GM21526 (cell line): ENCODE data around the gene INTS7.
"Not testable (repeated sequence)": the region's sequence is repeated elsewhere in the genome, so short reads cannot be mapped to it uniquely, and the experiment has no call there.

Experiments used
- ATAC-seq: cut with Tn5 transposase; IDR thresholded peaks from one replicate; pipeline ENCODE4 v1.9.1; 2021; ENCODE audit warnings: moderate library complexity; ENCODE audit not compliant: unreplicated experiment, low FRiP score

The INTS7 gene

GRCh38 chr1:211937422-211937821, 97.9 kb downstream of the INTS7 start:
- not testable (repeated sequence) for ATAC-seq

GRCh38 chr1:211935448-211935970, 99.8 kb downstream of the INTS7 start:
- peak; percentile 69 for ATAC-seq

GRCh38 chr1:211933946-211934714, 101.2 kb downstream of the INTS7 start:
- no peak for ATAC-seq

- no peak for ATAC-seq
Observed at GRCh38 chr1:211932933-211933254, 102.5 kb downstream of the INTS7 start.

GRCh38 chr1:211932231-211932932, 103.0 kb downstream of the INTS7 start:
- ATAC-seq: no peak

DNA sequence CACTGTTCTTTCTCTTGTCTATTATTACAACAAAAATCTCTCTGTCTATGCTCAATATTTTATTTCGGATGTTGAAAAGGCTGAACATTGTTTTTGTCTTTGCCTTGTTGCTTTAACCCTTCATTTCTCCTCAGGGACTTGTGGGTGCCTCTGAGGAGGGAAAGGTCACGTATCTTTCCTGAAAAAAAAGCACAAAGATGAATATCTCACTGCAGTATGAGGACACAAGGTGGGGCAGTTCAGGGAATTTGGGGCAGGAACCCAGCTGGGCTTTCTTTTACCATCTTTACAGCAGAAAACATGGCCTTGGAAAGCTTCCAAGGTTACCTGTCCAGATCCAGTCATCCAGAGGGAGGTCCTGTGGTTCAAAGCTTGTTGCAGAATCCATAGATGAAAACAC, 105.7 kb downstream of the INTS7 start:
- ATAC-seq: no peak

DNA sequence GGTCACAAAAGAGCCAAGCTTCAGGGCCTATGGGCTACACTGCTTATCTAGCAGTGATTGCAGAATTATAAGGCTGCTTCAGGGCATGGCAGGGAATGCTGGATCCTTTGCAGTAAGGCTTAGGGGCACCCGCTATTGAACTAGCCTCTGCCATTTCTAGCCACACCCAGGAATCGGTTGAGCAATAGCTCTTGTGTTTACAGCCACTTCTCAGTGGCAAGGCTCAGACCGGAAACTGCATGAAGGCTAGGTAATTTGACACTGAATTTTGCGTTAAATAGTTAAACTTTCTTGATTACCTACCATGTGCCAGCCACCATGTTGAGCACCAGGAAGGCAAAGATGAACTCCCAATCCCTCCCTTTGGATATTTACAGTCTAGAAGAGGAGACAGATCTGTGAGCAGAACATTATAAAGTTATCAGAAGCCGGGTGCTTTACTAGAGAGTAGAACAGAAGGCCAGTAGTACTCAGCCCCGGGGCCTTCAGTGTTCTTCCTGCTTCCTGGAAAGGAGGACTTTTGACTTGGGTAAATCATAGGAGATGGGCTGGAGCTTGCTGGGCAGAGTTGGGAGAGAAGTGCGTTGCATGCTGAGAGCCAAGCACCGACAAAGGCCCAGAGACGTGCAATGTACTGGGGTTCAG, 106.2 kb downstream of the INTS7 start:
- ATAC-seq: no peak

DNA sequence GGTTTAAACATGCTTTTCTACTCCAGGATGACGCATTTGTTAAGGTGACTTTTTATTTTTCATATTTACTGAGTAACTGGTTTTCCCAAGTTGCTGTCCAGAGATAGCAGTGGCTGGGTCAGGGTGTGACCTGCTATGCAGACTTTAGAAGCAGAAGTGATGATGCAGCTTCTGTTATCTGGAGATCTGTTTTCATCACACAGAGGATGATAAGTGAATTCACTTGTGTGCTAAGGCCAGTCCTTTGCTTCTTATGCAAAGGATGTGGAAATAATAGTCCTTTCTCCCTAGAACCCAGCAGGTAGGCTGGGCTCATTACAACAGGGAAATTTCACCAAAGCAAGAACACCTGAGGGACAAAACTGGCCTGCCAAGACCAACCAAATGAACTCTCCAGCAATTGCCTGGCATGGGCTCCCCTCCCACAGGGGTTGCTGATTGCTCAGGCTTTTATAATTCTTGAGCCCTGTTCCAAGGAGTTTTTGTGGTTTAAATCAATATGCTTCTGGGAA, 107.0 kb downstream of the INTS7 start:
- ATAC-seq: no peak

DNA sequence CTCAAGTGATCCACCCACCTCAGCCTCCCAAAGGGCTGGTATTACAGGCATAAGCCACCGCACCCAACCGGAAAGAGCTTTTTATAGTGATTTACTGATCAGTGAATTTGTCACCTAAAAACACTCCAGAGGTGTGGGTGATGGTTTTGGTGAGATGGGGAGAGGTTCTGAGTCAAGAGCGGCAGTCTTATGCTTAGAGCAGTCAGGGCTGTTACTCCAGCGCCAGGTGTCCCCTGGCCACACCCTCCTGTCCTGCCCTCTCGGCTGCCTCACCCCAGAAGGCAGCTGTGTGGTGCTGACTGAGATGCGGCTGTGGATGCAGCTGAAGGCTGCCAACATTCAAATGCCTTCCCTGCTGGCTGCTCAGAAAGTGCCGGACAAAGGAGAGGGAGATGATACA, 110.3 kb downstream of the INTS7 start:
- ATAC-seq: no peak

DNA sequence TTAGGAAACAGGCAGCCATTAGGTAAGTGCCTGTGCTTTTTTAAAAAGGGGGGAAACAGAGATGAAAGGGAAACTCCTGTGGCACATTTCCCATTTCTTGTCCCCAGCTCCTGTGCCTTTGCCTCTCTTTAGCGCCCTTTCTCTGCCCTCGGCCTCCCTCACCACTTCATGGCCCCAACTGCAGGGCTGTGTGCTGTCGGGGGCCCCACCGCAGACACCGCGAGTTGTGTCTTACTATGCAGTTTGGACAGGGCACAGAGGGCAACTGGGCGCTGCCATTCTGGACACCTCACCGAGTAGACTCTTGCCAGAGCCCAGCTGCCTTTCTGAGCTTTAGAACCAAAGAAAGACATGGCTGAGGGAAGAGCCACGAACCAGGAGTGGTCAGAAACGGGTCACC, 111.1 kb downstream of the INTS7 start:
- no peak for ATAC-seq

DNA sequence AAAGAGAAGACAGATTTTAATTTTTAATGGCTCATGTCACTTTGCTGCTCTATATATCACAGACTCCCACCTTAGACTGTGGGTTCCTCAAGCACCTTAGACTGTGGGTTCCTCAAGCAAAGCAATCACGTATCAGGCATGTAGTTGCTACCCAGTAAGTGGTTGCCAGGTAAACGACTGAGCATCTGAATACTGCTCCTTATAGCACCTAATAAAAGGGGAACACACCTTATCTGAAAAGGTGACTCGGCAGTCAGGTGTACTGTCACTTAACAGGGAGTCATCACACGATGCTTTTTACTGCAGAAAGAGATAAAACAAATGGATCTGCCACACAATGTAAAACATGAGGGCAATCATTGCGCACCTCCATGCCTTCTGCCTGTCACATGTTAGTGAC, 112.3 kb downstream of the INTS7 start:
- no peak for ATAC-seq

GRCh38 chr1:211921579-211922095, 113.7 kb downstream of the INTS7 start:
- ATAC-seq: no peak

DNA sequence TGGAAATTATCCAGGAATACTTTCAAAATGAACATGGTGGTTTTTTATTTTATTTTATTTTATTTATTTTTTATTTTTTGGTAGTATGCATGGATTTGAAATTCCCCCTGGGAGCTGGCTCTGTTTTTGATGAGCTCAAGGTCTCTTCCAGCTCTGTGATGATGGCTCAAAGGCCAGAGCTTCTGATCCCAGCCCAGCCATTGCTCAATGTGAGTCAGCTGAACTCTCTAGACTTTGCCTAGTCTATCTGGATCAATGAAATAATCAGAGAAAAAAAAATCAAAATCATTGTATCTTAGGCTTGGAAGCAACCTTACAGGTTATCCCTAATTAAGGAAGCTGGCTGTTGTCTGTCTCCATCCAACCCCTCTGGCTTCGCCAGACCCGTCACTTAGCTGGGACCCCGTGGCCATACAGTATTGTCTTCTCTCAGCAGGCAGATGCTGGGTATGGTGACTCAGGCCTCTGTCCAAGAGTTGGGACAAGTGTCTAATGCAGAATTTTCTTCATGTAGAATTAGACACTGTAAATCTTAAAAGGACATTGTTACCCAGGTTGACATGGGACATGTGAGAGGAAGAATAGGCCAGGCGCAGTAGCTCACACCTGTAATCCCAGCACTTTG, 114.6 kb downstream of the INTS7 start:
- no peak for ATAC-seq

- ATAC-seq: no peak
Observed at GRCh38 chr1:211920141-211920572, 115.2 kb downstream of the INTS7 start.

GRCh38 chr1:211918843-211919414, 116.4 kb downstream of the INTS7 start:
- ATAC-seq: no peak

DNA sequence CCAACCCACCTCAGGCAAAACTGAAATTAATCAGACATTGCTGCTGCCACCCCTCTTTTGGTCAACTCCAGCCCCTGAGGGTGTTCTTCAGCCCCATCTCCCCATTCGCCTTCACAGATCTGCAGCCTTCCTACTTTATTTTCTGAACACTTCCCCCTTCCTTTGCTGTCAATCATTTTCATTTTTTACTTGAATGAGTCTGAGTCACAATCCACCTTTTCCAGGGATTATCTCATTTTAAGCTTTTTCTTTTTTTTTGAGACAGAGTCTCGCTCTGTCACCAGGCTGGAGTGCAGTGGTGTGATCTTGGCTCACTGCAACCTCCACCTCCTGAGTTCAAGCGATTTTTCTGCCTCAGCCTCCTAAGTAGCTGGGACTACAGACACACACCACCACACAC, 118.9 kb downstream of the INTS7 start:
- not testable (repeated sequence) for ATAC-seq

DNA sequence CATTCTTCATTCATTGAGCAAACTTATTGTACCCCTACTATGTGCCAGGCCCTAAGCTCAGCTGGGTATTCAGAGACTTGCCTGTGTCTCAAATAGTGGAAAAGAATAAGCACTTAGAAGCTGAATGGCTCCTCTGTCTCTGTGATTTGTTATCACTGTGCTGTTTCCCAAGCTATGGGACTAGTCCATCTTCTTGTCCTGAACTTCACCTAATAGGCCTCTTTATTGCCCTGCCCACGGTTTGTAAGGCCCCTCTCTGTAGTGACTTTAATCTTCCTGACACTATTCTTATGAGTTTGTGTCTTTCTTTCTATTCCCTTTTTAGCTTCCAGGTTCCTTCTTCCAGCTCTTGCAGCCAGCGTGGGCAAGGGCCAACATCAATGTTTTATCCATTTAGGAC, 119.4 kb downstream of the INTS7 start:
- no peak for ATAC-seq

GRCh38 chr1:211912844-211913432, 122.4 kb downstream of the INTS7 start:
- ATAC-seq: no peak

DNA sequence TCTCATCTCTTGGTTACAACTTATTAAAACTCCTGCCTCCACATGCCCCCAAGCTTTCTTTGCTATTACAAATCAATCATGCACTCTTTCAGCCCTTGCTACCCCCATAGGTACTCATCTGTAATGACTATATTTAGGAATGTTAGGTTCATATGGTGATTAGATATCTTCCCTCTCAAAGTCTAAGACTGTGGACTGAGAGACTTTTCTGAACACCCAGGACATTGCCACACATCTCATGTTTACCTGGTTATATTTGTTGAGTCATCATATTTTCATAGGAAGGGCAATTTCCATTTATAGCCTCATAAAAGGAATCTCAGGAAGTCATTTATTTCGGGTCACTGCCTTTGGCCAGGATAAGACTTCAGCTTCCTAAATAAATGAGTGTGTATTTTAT, 123.3 kb downstream of the INTS7 start:
- ATAC-seq: no peak
